WTC11 (cell line): ENCODE data around the gene KIF3B. TPM values are rescaled to one million over a fixed set of nuclear protein-coding genes. Genes with fewer than 3 reads are reported as not detected.

Source experiments
- ATAC-seq: fragments of 200-7000 bp; cut with Tn5 transposase; 2 replicates; pipeline ENCODE4 v1.10.0; 2021; ENCODE audit warnings: mild to moderate bottlenecking, moderate library complexity
- CTCF ChIA-PET: fragments of 300-600 bp; sonication (Branson Sonifier 250); formaldehyde crosslinking; loops from one replicate; lab custom pipeline; 2021; ENCODE audit warnings: antibody characterized with exemption; lab: Charles Lee
- POLR2A ChIA-PET: fragments of 350-600 bp; sonication (Branson Sonifier 250); formaldehyde crosslinking; loops from one replicate; lab custom pipeline; 2021; ENCODE audit warnings: antibody characterized with exemption; lab: Charles Lee
- DNase-seq: peaks from one replicate; pipeline ENCODE4 v3.0.0; 2021; ENCODE audit warnings: low spot score
- H3K27ac Mint-ChIP-seq: 2 replicates; pipeline ENCODE4 v1.8.0; 2021; ENCODE audit warnings: mixed read lengths
- H3K27me3 Mint-ChIP-seq: 2 replicates; pipeline ENCODE4 v1.8.0; 2021; ENCODE audit warnings: low read depth, mild to moderate bottlenecking, moderate library complexity, mixed read lengths
- H3K36me3 Mint-ChIP-seq: 2 replicates; pipeline ENCODE4 v1.8.0; 2021; ENCODE audit warnings: mixed read lengths
- H3K4me1 Mint-ChIP-seq: 2 replicates; pipeline ENCODE4 v1.8.0; 2022; ENCODE audit warnings: mixed read lengths
- H3K4me3 Mint-ChIP-seq: 2 replicates; pipeline ENCODE4 v1.8.0; 2021; ENCODE audit warnings: mild to moderate bottlenecking, moderate library complexity, mixed read lengths
- H3K9me3 Mint-ChIP-seq: 2 replicates; pipeline ENCODE4 v1.8.0; 2021; ENCODE audit warnings: mixed read lengths
- ATF3 ChIP-seq: sonication (generic); formaldehyde crosslinking; conservative IDR thresholded peaks from 2 replicates; pipeline ENCODE4 v1.8.1; 2022; ENCODE audit warnings: mild to moderate bottlenecking, missing genetic modification reagents
- CBFB ChIP-seq: sonication (generic); formaldehyde crosslinking; IDR thresholded peaks from 2 replicates; pipeline ENCODE4 v1.8.1; 2022; ENCODE audit warnings: mild to moderate bottlenecking, low read depth, missing genetic modification reagents
- CREM ChIP-seq: sonication (generic); formaldehyde crosslinking; IDR thresholded peaks from 2 replicates; pipeline ENCODE4 v1.8.1; 2022; ENCODE audit warnings: mild to moderate bottlenecking, missing genetic modification reagents, moderate library complexity
- ELF4 ChIP-seq: sonication (generic); formaldehyde crosslinking; IDR thresholded peaks from 2 replicates; pipeline ENCODE4 v1.8.1; 2022; ENCODE audit warnings: low read depth, mild to moderate bottlenecking, moderate library complexity, missing genetic modification reagents
- FOXP1 ChIP-seq: sonication (generic); formaldehyde crosslinking; IDR thresholded peaks from 2 replicates; pipeline ENCODE4 v1.8.0; 2022; ENCODE audit warnings: missing genetic modification reagents, mild to moderate bottlenecking, moderate library complexity, borderline replicate concordance
- FOXP4 ChIP-seq: sonication (generic); formaldehyde crosslinking; IDR thresholded peaks from 2 replicates; pipeline ENCODE4 v1.8.0; 2022; ENCODE audit warnings: mild to moderate bottlenecking, missing genetic modification reagents
- NFYB ChIP-seq: sonication (generic); formaldehyde crosslinking; conservative IDR thresholded peaks from 2 replicates; pipeline ENCODE4 v1.8.0; 2022; ENCODE audit warnings: low read depth, missing genetic modification reagents
- OVOL2 ChIP-seq: fragments of 250-450 bp; sonication (Bioruptor Pico); IDR thresholded peaks from 2 replicates; pipeline ENCODE4 v1.9.0; 2021; ENCODE audit warnings: mild to moderate bottlenecking, borderline replicate concordance
- RELA ChIP-seq: sonication (generic); formaldehyde crosslinking; IDR thresholded peaks from 2 replicates; pipeline ENCODE4 v1.8.1; 2022; ENCODE audit warnings: missing genetic modification reagents, mild to moderate bottlenecking, borderline replicate concordance
- RORB ChIP-seq: fragments of 250-450 bp; sonication (Bioruptor Pico); IDR thresholded peaks from 2 replicates; pipeline ENCODE4 v1.9.0; 2021; ENCODE audit warnings: mild to moderate bottlenecking
- TCF7 ChIP-seq: sonication (generic); formaldehyde crosslinking; IDR thresholded peaks from 2 replicates; pipeline ENCODE4 v1.8.0; 2022; ENCODE audit warnings: mild to moderate bottlenecking, low read depth, missing genetic modification reagents, moderate library complexity
- ZNF138 ChIP-seq: sonication (generic); formaldehyde crosslinking; conservative IDR thresholded peaks from 2 replicates; pipeline ENCODE4 v1.8.1; 2022; ENCODE audit warnings: mild to moderate bottlenecking, moderate library complexity, missing genetic modification reagents
- ZNF219 ChIP-seq: sonication (generic); formaldehyde crosslinking; IDR thresholded peaks from 2 replicates; pipeline ENCODE4 v1.8.0; 2023; ENCODE audit warnings: missing genetic modification reagents, mild to moderate bottlenecking, borderline replicate concordance
- ZNF423 ChIP-seq: fragments of 250-450 bp; sonication (Bioruptor Pico); IDR thresholded peaks from 2 replicates; pipeline ENCODE4 v2.1.2; 2022; ENCODE audit warnings: mild to moderate bottlenecking, moderate library complexity
- ZNF425 ChIP-seq: fragments of 250-450 bp; sonication (Bioruptor Pico); conservative IDR thresholded peaks from 2 replicates; pipeline ENCODE4 v1.9.0; 2021; ENCODE audit warnings: mild to moderate bottlenecking
- total RNA-seq: library from RNA; stranded (reverse); gene quantifications from 3 replicates; pipeline ENCODE4 v1.2.3, GENCODE V29; 2021
- TF ChIP-seq, protein P1 (sequence below): sonication (generic); formaldehyde crosslinking; IDR thresholded peaks from 2 replicates; pipeline ENCODE4 v1.8.1; 2023; ENCODE audit warnings: mild to moderate bottlenecking, missing genetic modification reagents, borderline replicate concordance

KIF3B gene
- total RNA-seq, 1 experiment from 2014 or later, result 21.5 TPM

GRCh38 chr20:32300647-32301046 is 23.2 kb downstream of the KIF3B start:
- Mint-ChIP-seq H3K36me3 (no peaks in the 10 kb centered on the region), H3K4me3 (no peak overlapping the region), H3K9me3 (no peaks in the 10 kb centered on the region), H3K27ac (no peak overlapping the region), H3K27me3 (no peaks in the 10 kb centered on the region), H3K4me1 (peaks cover 4% of the 10 kb centered on the region; the same call in 1 of the 2 replicates)
- ChIA-PET CTCF (no interaction called here), POLR2A (no interaction called here)
- no peak for ATAC-seq
- TF ChIP-seq ZNF423 (CRISPR knock-in tag) (no peak), ZNF219 (CRISPR knock-in tag) (no peak), ATF3 (CRISPR knock-in tag) (no peak), FOXP4 (no peak)
- no peak for DNase-seq

GRCh38 chr20:32301719-32302506 is 24.5 kb downstream of the KIF3B start:
- H3K9me3 Mint-ChIP-seq, result no peaks in the 10 kb centered on the region
- peaks cover 4% of the 10 kb centered on the region; the same call in 1 of the 2 replicates for H3K4me1 Mint-ChIP-seq
- H3K36me3 Mint-ChIP-seq, result no peaks in the 10 kb centered on the region
- ATAC-seq (no peak), DNase-seq (no peak)
- ChIA-PET CTCF (interaction anchor here (0.5 kb wide), 1 partner anchor 186 kb away, joined by 4 read pairs; no protein-coding TSS in a partner anchor), POLR2A (no interaction called here)
- H3K27me3 Mint-ChIP-seq, result no peaks in the 10 kb centered on the region
- H3K27ac Mint-ChIP-seq, result no peak overlapping the region
- TF ChIP-seq OVOL2 (no peak), ZNF138 (no peak), ZNF423 (CRISPR knock-in tag) (no peak), TCF7 (CRISPR knock-in tag) (no peak), ELF4 (CRISPR knock-in tag) (no peak), CREM (no peak), RORB (no peak), CBFB (no peak), FOXP1 (CRISPR knock-in tag) (no peak)
- H3K4me3 Mint-ChIP-seq, result no peak overlapping the region

- ChIA-PET CTCF (interaction anchor here (0.5 kb wide), 1 partner anchor 186 kb away, joined by 4 read pairs; no protein-coding TSS in a partner anchor), POLR2A (no interaction called here)
- H3K27ac Mint-ChIP-seq, result no peak overlapping the region
- no peaks in the 10 kb centered on the region for H3K36me3 Mint-ChIP-seq
- H3K4me3 Mint-ChIP-seq, result no peak overlapping the region
- DNase-seq, result no peak
- TF ChIP-seq ZNF423 (CRISPR knock-in tag), result no peak
- TF ChIP-seq NFYB, result no peak
- TF ChIP-seq ZNF425, result no peak
- TF ChIP-seq RELA (CRISPR knock-in tag), result no peak
- TF ChIP-seq, protein P1, sequence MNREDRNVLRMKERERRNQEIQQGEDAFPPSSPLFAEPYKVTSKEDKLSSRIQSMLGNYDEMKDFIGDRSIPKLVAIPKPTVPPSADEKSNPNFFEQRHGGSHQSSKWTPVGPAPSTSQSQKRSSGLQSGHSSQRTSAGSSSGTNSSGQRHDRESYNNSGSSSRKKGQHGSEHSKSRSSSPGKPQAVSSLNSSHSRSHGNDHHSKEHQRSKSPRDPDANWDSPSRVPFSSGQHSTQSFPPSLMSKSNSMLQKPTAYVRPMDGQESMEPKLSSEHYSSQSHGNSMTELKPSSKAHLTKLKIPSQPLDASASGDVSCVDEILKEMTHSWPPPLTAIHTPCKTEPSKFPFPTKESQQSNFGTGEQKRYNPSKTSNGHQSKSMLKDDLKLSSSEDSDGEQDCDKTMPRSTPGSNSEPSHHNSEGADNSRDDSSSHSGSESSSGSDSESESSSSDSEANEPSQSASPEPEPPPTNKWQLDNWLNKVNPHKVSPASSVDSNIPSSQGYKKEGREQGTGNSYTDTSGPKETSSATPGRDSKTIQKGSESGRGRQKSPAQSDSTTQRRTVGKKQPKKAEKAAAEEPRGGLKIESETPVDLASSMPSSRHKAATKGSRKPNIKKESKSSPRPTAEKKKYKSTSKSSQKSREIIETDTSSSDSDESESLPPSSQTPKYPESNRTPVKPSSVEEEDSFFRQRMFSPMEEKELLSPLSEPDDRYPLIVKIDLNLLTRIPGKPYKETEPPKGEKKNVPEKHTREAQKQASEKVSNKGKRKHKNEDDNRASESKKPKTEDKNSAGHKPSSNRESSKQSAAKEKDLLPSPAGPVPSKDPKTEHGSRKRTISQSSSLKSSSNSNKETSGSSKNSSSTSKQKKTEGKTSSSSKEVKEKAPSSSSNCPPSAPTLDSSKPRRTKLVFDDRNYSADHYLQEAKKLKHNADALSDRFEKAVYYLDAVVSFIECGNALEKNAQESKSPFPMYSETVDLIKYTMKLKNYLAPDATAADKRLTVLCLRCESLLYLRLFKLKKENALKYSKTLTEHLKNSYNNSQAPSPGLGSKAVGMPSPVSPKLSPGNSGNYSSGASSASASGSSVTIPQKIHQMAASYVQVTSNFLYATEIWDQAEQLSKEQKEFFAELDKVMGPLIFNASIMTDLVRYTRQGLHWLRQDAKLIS (CRISPR knock-in tag), result no peak
- no peak for ATAC-seq
- H3K4me1 Mint-ChIP-seq, result peaks cover 4% of the 10 kb centered on the region; the same call in 1 of the 2 replicates
- no peaks in the 10 kb centered on the region for H3K9me3 Mint-ChIP-seq
- H3K27me3 Mint-ChIP-seq, result no peaks in the 10 kb centered on the region
Measured at GRCh38 chr20:32302507-32302872, 25.0 kb downstream of the KIF3B start.
